IPS-20b (cell line): ENCODE data around the gene IGSF21.

ENCODE experiments used
- H3K27ac ChIP-seq: one replicate; pipeline ENCODE4 v1.5.1; 2013; ENCODE audit warnings: low read length
- H3K27me3 ChIP-seq: 2 replicates; pipeline ENCODE4 v1.6.1; 2013; ENCODE audit warnings: mild to moderate bottlenecking, low read length, inconsistent platforms; ENCODE audit not compliant: insufficient read depth
- H3K36me3 ChIP-seq: 2 replicates; pipeline ENCODE4 v1.6.1; 2013; ENCODE audit warnings: low read depth, mild to moderate bottlenecking, inconsistent platforms, low read length, moderate library complexity; ENCODE audit not compliant: insufficient read depth
- H3K4me1 ChIP-seq: 2 replicates; pipeline ENCODE4 v1.6.1; 2013; ENCODE audit warnings: mild to moderate bottlenecking, control low read depth, inconsistent platforms, low read length, moderate library complexity; ENCODE audit not compliant: insufficient read depth
- H3K4me3 ChIP-seq: 2 replicates; pipeline ENCODE4 v1.5.1; 2013; ENCODE audit warnings: mild to moderate bottlenecking, low read length, inconsistent platforms
- H3K9ac ChIP-seq: 2 replicates; pipeline ENCODE4 v1.6.1; 2013; ENCODE audit warnings: low read depth, mild to moderate bottlenecking, inconsistent platforms, low read length, moderate library complexity
- H3K9me3 ChIP-seq: 2 replicates; pipeline ENCODE4 v1.6.1; 2013; ENCODE audit warnings: mild to moderate bottlenecking, low read depth, low read length, inconsistent platforms; ENCODE audit not compliant: insufficient read depth

The IGSF21 gene

GRCh38 chr1:18142471-18142870, 34.9 kb downstream of the IGSF21 start:
- Histone ChIP-seq H3K4me1 (no peaks in the 10 kb centered on the region; the same call in 1 of the 2 replicates), H3K9me3 (no peaks in the 10 kb centered on the region), H3K4me3 (no peak overlapping the region), H3K9ac (no peak overlapping the region), H3K36me3 (no peaks in the 10 kb centered on the region), H3K27me3 (no peaks in the 10 kb centered on the region), H3K27ac (no peak overlapping the region)

GRCh38 chr1:18142969-18143368, 35.4 kb downstream of the IGSF21 start:
- Histone ChIP-seq H3K36me3 (no peaks in the 10 kb centered on the region), H3K9me3 (no peaks in the 10 kb centered on the region), H3K27ac (no peak overlapping the region), H3K4me3 (no peak overlapping the region), H3K27me3 (no peaks in the 10 kb centered on the region), H3K4me1 (no peaks in the 10 kb centered on the region; the same call in 1 of the 2 replicates), H3K9ac (no peak overlapping the region)

GRCh38 chr1:18144062-18144461, 36.5 kb downstream of the IGSF21 start:
- no peaks in the 10 kb centered on the region; the same call in 1 of the 2 replicates for H3K4me1 ChIP-seq
- H3K27ac ChIP-seq: no peak overlapping the region
- H3K4me3 ChIP-seq: no peak overlapping the region
- H3K9me3 ChIP-seq: no peaks in the 10 kb centered on the region
- H3K36me3 ChIP-seq: no peaks in the 10 kb centered on the region
- no peak overlapping the region for H3K9ac ChIP-seq
- H3K27me3 ChIP-seq: no peaks in the 10 kb centered on the region

GRCh38 chr1:18144916-18145647, 37.5 kb downstream of the IGSF21 start:
- Histone ChIP-seq H3K4me1 (no peaks in the 10 kb centered on the region; the same call in 1 of the 2 replicates), H3K27me3 (no peaks in the 10 kb centered on the region), H3K9ac (no peak overlapping the region), H3K4me3 (no peak overlapping the region), H3K36me3 (no peaks in the 10 kb centered on the region), H3K9me3 (no peaks in the 10 kb centered on the region), H3K27ac (no peak overlapping the region)

GRCh38 chr1:18145851-18146618, 38.4 kb downstream of the IGSF21 start:
- no peaks in the 10 kb centered on the region for H3K36me3 ChIP-seq
- no peaks in the 10 kb centered on the region; the same call in 1 of the 2 replicates for H3K4me1 ChIP-seq
- H3K27me3 ChIP-seq: no peaks in the 10 kb centered on the region
- H3K27ac ChIP-seq: no peak overlapping the region
- no peak overlapping the region for H3K4me3 ChIP-seq
- H3K9ac ChIP-seq: no peak overlapping the region
- no peaks in the 10 kb centered on the region for H3K9me3 ChIP-seq

DNA sequence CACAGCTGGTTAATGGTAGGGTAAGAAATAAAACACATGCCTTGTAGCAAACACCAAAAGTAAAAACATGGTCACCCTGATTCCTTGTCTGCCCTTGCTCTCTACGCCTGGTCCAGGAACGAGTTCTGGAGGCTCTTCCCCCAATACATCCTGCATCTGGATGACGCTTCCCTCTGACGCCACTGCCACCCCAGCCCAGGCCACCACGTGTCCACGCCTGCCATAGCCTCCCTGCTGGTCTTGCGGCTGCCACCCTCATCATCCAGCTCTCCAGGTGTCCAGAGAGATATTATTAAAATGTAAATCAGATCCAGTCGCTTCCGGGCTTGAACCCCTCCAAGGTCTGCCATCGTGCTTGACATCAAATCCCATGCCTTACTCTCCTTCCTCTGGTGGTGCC, 39.3 kb downstream of the IGSF21 start:
- Histone ChIP-seq H3K36me3 (no peaks in the 10 kb centered on the region), H3K27me3 (no peaks in the 10 kb centered on the region), H3K27ac (no peak overlapping the region), H3K4me1 (no peaks in the 10 kb centered on the region; the same call in 1 of the 2 replicates), H3K9me3 (no peaks in the 10 kb centered on the region), H3K4me3 (no peak overlapping the region), H3K9ac (no peak overlapping the region)

DNA sequence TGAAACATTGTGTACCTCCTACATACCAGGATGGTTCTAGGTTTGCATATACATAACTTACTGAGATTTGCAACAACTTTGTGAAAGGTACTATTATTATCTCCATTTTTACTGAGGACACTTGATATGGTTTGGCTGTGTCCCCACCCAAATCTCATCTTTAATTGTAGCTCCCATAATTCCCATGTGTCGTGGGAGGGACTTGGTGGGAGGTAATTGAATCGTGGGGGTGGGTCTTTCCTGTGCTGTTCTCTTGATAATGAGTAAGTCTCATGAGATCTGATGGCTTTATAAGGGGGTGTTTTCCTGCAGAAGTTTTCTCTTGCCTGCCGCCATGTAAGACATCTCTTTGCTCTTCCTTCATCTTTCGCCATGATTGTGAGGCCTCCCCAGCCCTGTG, 40.1 kb downstream of the IGSF21 start:
- Histone ChIP-seq H3K27ac (no peak overlapping the region), H3K9me3 (no peaks in the 10 kb centered on the region), H3K4me1 (no peaks in the 10 kb centered on the region; the same call in 1 of the 2 replicates), H3K4me3 (no peak overlapping the region), H3K36me3 (no peaks in the 10 kb centered on the region), H3K27me3 (no peaks in the 10 kb centered on the region), H3K9ac (no peak overlapping the region)

DNA sequence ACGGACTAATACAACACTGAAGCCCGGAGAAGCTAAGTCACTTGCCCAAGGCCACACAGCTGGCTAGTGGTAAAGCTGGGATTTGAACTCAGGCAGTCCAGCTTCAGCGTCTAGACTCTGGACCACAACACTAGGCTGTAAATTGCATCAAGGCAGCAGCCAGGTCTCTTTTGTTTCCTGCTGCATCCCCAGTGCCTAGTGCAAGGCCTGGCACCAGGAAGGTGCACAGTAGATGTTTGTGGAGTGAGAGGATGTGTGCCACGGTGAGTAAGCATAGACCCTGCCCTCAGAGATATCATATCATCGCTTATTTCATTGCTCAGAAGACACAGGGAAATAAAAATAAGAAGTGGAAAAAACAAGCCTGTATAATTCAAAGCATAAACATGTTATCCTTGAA, 40.9 kb downstream of the IGSF21 start:
- H3K9me3 ChIP-seq: no peaks in the 10 kb centered on the region
- H3K27ac ChIP-seq: no peak overlapping the region
- no peak overlapping the region for H3K9ac ChIP-seq
- no peaks in the 10 kb centered on the region; the same call in 1 of the 2 replicates for H3K4me1 ChIP-seq
- no peak overlapping the region for H3K4me3 ChIP-seq
- no peaks in the 10 kb centered on the region for H3K36me3 ChIP-seq
- no peaks in the 10 kb centered on the region for H3K27me3 ChIP-seq

- H3K27ac ChIP-seq: no peak overlapping the region
- H3K4me3 ChIP-seq: no peak overlapping the region
- no peaks in the 10 kb centered on the region for H3K27me3 ChIP-seq
- H3K9me3 ChIP-seq: no peaks in the 10 kb centered on the region
- no peaks in the 10 kb centered on the region; the same call in 1 of the 2 replicates for H3K4me1 ChIP-seq
- no peak overlapping the region for H3K9ac ChIP-seq
- H3K36me3 ChIP-seq: no peaks in the 10 kb centered on the region
These were observed 41.5 kb downstream of the IGSF21 start for GRCh38 chr1:18149027-18149641.

DNA sequence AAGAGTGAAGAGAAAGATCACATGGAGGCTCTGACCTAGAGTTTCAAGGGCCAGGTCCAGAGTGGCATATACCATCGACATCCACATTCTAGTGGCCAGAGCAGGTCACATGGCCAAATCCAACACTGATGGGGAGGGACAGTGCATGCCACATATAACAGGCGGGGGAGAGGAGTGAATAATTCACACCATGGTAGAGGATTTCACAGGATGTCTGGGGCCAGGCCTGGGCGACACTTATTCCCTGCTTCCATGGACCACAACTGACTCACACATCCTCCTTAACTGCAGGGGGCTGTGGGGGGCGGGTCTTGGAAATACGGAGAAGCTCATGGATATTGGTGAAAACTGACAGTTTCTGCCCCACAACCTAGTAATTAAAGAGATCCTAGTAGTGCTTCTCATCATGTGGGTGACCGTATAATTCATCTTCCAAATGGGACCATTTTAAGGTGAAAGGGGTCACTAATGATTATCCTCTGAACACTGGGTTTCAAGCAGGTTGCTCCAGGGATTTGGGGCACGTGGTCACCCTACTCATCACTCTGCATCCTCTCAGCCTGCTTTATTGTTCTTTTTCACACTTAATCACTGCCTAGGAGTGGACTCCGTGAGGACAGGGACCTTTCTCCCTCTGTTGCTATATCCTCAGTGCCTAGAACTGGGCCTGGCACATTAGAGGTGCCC, 44.0 kb downstream of the IGSF21 start:
- H3K9ac ChIP-seq: no peak overlapping the region
- H3K4me3 ChIP-seq: no peak overlapping the region
- peaks cover 3% of the 10 kb centered on the region; the same call in 1 of the 2 replicates for H3K4me1 ChIP-seq
- H3K9me3 ChIP-seq: no peaks in the 10 kb centered on the region
- no peak overlapping the region for H3K27ac ChIP-seq
- no peaks in the 10 kb centered on the region for H3K36me3 ChIP-seq
- H3K27me3 ChIP-seq: no peaks in the 10 kb centered on the region

- peaks cover 3% of the 10 kb centered on the region; the same call in 1 of the 2 replicates for H3K4me1 ChIP-seq
- no peaks in the 10 kb centered on the region for H3K36me3 ChIP-seq
- no peaks in the 10 kb centered on the region for H3K27me3 ChIP-seq
- H3K4me3 ChIP-seq: no peak overlapping the region
- H3K9ac ChIP-seq: no peak overlapping the region
- H3K27ac ChIP-seq: no peak overlapping the region
- H3K9me3 ChIP-seq: no peaks in the 10 kb centered on the region
These were observed 47.0 kb downstream of the IGSF21 start for GRCh38 chr1:18154430-18155194.
